IMR-90 (cell line): Measurements from ENCODE around the gene TNS2. TPM values are rescaled to one million over a fixed set of nuclear protein-coding genes. Genes with fewer than 3 reads are reported as not detected.

Experiments
- ATAC-seq: fragments of 200-7000 bp; cut with Tn5 transposase; 2 replicates; pipeline ENCODE4 v1.9.1; 2020; ENCODE audit warnings: low read depth, mild to moderate bottlenecking, moderate library complexity
- BruUV-seq: library from RNA; stranded (reverse); fragments of 400-500 nt; replicated peaks from 2 replicates; lab custom pipeline; 2021; lab: Mats Ljungman, UMichigan
- CTCF ChIA-PET: fragments of 300-600 bp; formaldehyde crosslinking; extraction: SDS; loops from one replicate; lab custom pipeline; 2021; ENCODE audit warnings: antibody characterized with exemption; lab: Yijun Ruan, JAX
- POLR2A ChIA-PET: fragments of 300-600 bp; sonication (Branson Sonifier 250); formaldehyde crosslinking; loops from one replicate; lab custom pipeline; 2022; ENCODE audit warnings: antibody characterized with exemption; ENCODE audit not compliant: unreplicated experiment; lab: Charles Lee
- DNase-seq: peaks from one replicate; pipeline ENCODE4 v3.0.0; 2013
- H2AFZ ChIP-seq: replicated peaks from 2 replicates; pipeline ENCODE3; 2013; ENCODE audit warnings: low read length, mild to moderate bottlenecking; ENCODE audit not compliant: poor library complexity
- H2AK5ac ChIP-seq: 2 replicates; pipeline ENCODE4 v1.6.1; 2013; ENCODE audit warnings: low read depth, low read length, inconsistent platforms
- H2AK9ac ChIP-seq: replicated peaks from 2 replicates; pipeline ENCODE3; 2013; ENCODE audit warnings: mild to moderate bottlenecking, low read depth, low read length, moderate library complexity; ENCODE audit not compliant: poor library complexity
- H2BK120ac ChIP-seq: 2 replicates; pipeline ENCODE4 v1.6.1; 2013; ENCODE audit warnings: low read depth, low read length, inconsistent platforms
- H2BK15ac ChIP-seq: 3 replicates; pipeline ENCODE4 v1.6.1; 2013; ENCODE audit warnings: low read depth, low read length, inconsistent platforms
- H2BK20ac ChIP-seq: 2 replicates; pipeline ENCODE4 v1.6.1; 2013; ENCODE audit warnings: low read depth, mild to moderate bottlenecking, inconsistent platforms, low read length, moderate library complexity
- H2BK5ac ChIP-seq: 2 replicates; pipeline ENCODE4 v1.6.1; 2013; ENCODE audit warnings: mild to moderate bottlenecking, low read depth, low read length, inconsistent platforms; ENCODE audit not compliant: poor library complexity, severe bottlenecking
- H3K14ac ChIP-seq: replicated peaks from 2 replicates; pipeline ENCODE4 v1.6.1; 2013; ENCODE audit warnings: low read depth, low read length, inconsistent platforms
- H3K18ac ChIP-seq: 2 replicates; pipeline ENCODE4 v1.6.1; 2013; ENCODE audit warnings: low read depth, low read length, control low read depth
- H3K23ac ChIP-seq: 2 replicates; pipeline ENCODE4 v1.6.1; 2013; ENCODE audit warnings: low read depth, low read length, inconsistent platforms
- H3K27ac ChIP-seq: 2 replicates; pipeline ENCODE4 v1.5.1; 2013; ENCODE audit warnings: mild to moderate bottlenecking, control low read depth, low read length; ENCODE audit not compliant: insufficient read depth
- H3K27me3 ChIP-seq: 2 replicates; pipeline ENCODE4 v1.6.1; 2013; ENCODE audit warnings: low read length; ENCODE audit not compliant: control insufficient read depth, insufficient read depth
- H3K36me3 ChIP-seq: 2 replicates; pipeline ENCODE4 v1.6.1; 2013; ENCODE audit warnings: low read length, mixed read lengths; ENCODE audit not compliant: control insufficient read depth, insufficient read depth
- H3K4ac ChIP-seq: 2 replicates; pipeline ENCODE4 v1.6.1; 2013; ENCODE audit warnings: low read depth, low read length, inconsistent platforms
- H3K4me1 ChIP-seq: 2 replicates; pipeline ENCODE4 v1.6.1; 2013; ENCODE audit warnings: low read length, mixed read lengths; ENCODE audit not compliant: control insufficient read depth, insufficient read depth
- H3K4me2 ChIP-seq: 2 replicates; pipeline ENCODE4 v1.6.1; 2013; ENCODE audit warnings: low read depth, mild to moderate bottlenecking, control low read depth, low read length, moderate library complexity
- H3K4me3 ChIP-seq: 2 replicates; pipeline ENCODE4 v1.5.1; 2013; ENCODE audit warnings: low read depth, mild to moderate bottlenecking, control low read depth, low read length, moderate library complexity; ENCODE audit not compliant: insufficient read depth
- H3K56ac ChIP-seq: 2 replicates; pipeline ENCODE4 v1.6.1; 2013; ENCODE audit warnings: low read length, inconsistent platforms; ENCODE audit not compliant: insufficient read depth; ENCODE audit errors: extremely low read depth
- H3K79me1 ChIP-seq, 2 experiments: 2 replicates each; pipeline ENCODE4 v1.6.1; 2013; ENCODE audit warnings: low read length in 2 of 2, inconsistent platforms in 1 of 2, low read depth in 1 of 2
- H3K9ac ChIP-seq: 2 replicates; pipeline ENCODE4 v1.6.1; 2013; ENCODE audit warnings: low read depth, low read length, control low read depth
- H3K9me1 ChIP-seq: 2 replicates; pipeline ENCODE4 v1.6.1; 2013; ENCODE audit warnings: low read length, inconsistent platforms; ENCODE audit not compliant: insufficient read depth
- H3K9me3 ChIP-seq: 2 replicates; pipeline ENCODE4 v1.6.1; 2013; ENCODE audit warnings: low read length; ENCODE audit not compliant: control insufficient read depth, insufficient read depth
- H4K20me1 ChIP-seq: 2 replicates; pipeline ENCODE4 v1.6.1; 2013; ENCODE audit warnings: low read length, inconsistent platforms; ENCODE audit not compliant: insufficient read depth
- H4K5ac ChIP-seq: 2 replicates; pipeline ENCODE4 v1.6.1; 2013; ENCODE audit warnings: mild to moderate bottlenecking, low read depth, low read length, control low read depth
- H4K8ac ChIP-seq, 2 experiments: 2 replicates each; pipeline ENCODE4 v1.6.1; 2013; ENCODE audit warnings: low read depth in 2 of 2, low read length in 2 of 2, control low read depth in 1 of 2, inconsistent platforms in 1 of 2
- H4K91ac ChIP-seq: 2 replicates; pipeline ENCODE4 v1.6.1; 2013; ENCODE audit warnings: low read depth, low read length, inconsistent platforms; ENCODE audit not compliant: insufficient read depth
- BHLHE40 ChIP-seq: fragments of 150-350 bp; IDR thresholded peaks from 2 replicates; pipeline ENCODE4 v1.6.1; 2016; ENCODE audit warnings: mild to moderate bottlenecking, low read depth, low read length
- CHD1 ChIP-seq: IDR thresholded peaks from 2 replicates; pipeline ENCODE4 v1.6.1; 2012; ENCODE audit warnings: low read depth, low read length, improper control_type of control experiment
- CTCF ChIP-seq: conservative IDR thresholded peaks from 2 replicates; pipeline ENCODE4 v1.5.1; 2012; ENCODE audit warnings: mild to moderate bottlenecking, low read depth, low read length, improper control_type of control experiment
- ELK1 ChIP-seq: fragments of 150-350 bp; IDR thresholded peaks from 2 replicates; pipeline ENCODE4 v1.6.1; 2016; ENCODE audit warnings: low read depth, mild to moderate bottlenecking, low read length, moderate library complexity, borderline replicate concordance
- FOS ChIP-seq: fragments of 150-350 bp; IDR thresholded peaks from 2 replicates; pipeline ENCODE4 v1.6.1; 2016; ENCODE audit warnings: low read depth, low read length
- MAZ ChIP-seq: IDR thresholded peaks from 2 replicates; pipeline ENCODE4 v1.6.1; 2012; ENCODE audit warnings: low read depth, mild to moderate bottlenecking, low read length, improper control_type of control experiment, moderate library complexity, borderline replicate concordance
- MXI1 ChIP-seq: IDR thresholded peaks from 2 replicates; pipeline ENCODE4 v1.6.1; 2012; ENCODE audit warnings: low read depth, mild to moderate bottlenecking, low read length, moderate library complexity, borderline replicate concordance
- NFE2L2 ChIP-seq: fragments of 150-350 bp; IDR thresholded peaks from 2 replicates; pipeline ENCODE4 v1.6.1; 2016; ENCODE audit warnings: low read depth, mild to moderate bottlenecking, low read length
- POLR2A ChIP-seq: IDR thresholded peaks from 2 replicates; pipeline ENCODE4 v1.6.1; 2012; ENCODE audit warnings: mild to moderate bottlenecking, low read depth, low read length
- RAD21 ChIP-seq: IDR thresholded peaks from 2 replicates; pipeline ENCODE4 v1.6.1; 2012; ENCODE audit warnings: low read length, improper control_type of control experiment
- RCOR1 ChIP-seq: IDR thresholded peaks from 2 replicates; pipeline ENCODE4 v1.6.1; 2012; ENCODE audit warnings: mild to moderate bottlenecking, low read length, improper control_type of control experiment; ENCODE audit not compliant: insufficient replicate concordance
- RFX5 ChIP-seq: IDR thresholded peaks from 2 replicates; pipeline ENCODE4 v1.8.0; 2012; ENCODE audit warnings: low read depth, mild to moderate bottlenecking, low read length, moderate library complexity
- USF2 ChIP-seq: fragments of 150-350 bp; IDR thresholded peaks from 2 replicates; pipeline ENCODE4 v1.6.1; 2017; ENCODE audit warnings: mild to moderate bottlenecking, antibody characterized with exemption, low read length, low read depth
- WGBS, 2 experiments: methylation state at CpG; one replicate each; pipeline versions ENCODE4 v1.1.5 to v1.1.7; 2013; ENCODE audit warnings: missing lambda C conversion rate in 2 of 2; ENCODE audit not compliant: insufficient read length in 1 of 2; ENCODE audit errors: extremely low coverage in 2 of 2; 5-methylcytosine and 5-hydroxymethylcytosine counted together
- dilution Hi-C: fragments of 300-500 bp; cut with HindIII; formaldehyde crosslinking; loops from one replicate; pipeline ENCODE4 v1.14.3; 2018; ENCODE audit warnings: low sequenced_read_pairs; ENCODE audit not compliant: unreplicated experiment
- in situ Hi-C: fragments of 300-500 bp; cut with MboI; formaldehyde crosslinking; loops from 3 replicates; pipeline ENCODE4 v1.14.3; 2019; ENCODE audit warnings: low sequenced_read_pairs, inconsistent platforms, mixed read lengths
- intact Hi-C: fragments of 100-400 bp; cut with micrococcal nuclease; formaldehyde crosslinking; loops from 2 replicates; pipeline ENCODE4 v1.10.0; 2022
- polyA plus RNA-seq, 3 experiments: library from polyadenylated mRNA; depleted of rRNA; stranded (reverse); fragments of >200 nt; gene quantifications; 2 replicates each; pipeline ENCODE4 v1.2.3, GENCODE V29; 2012; ENCODE audit warnings: low replicate concordance in 1 of 3
- total RNA-seq: library from RNA; depleted of rRNA; stranded (reverse); fragments of >200 nt; gene quantifications from 2 replicates; pipeline ENCODE4 v1.2.3, GENCODE V29; 2012

The TNS2 gene
- total and polyA plus RNA-seq, 2 of the 4 experiments (the other 2 are of a cell fraction) = 10.4 to 67.2 TPM

- TF ChIP-seq FOS (no peak), RFX5 (no peak), BHLHE40 (no peak), MAZ (no peak)
Observed at GRCh38 chr12:53045696-53046045, 4.2 kb upstream of the TNS2 start (continued).

- DNase-seq = peak; percentile 86
- Histone ChIP-seq H3K14ac (peak overlapping the region; percentile 100), H3K27me3 (no peaks in the 10 kb centered on the region), H3K18ac (peak overlapping the region; percentile 76), H4K91ac (peak overlapping the region; percentile 96), H3K9me3 (no peaks in the 10 kb centered on the region), H3K4me1 (peaks cover 34% of the 10 kb centered on the region), H2AK5ac (peak overlapping the region; percentile 98), H2BK20ac (peak overlapping the region; percentile 78; the same call in 1 of the 2 replicates), H3K56ac (peak overlapping the region; percentile 95), H3K9ac (peak overlapping the region; percentile 97), H4K8ac (peak overlapping the region; percentile 87 to 91), H3K4me3 (peak overlapping the region; percentile 64), H3K23ac (peak overlapping the region; percentile 100), H2AK9ac (peak overlapping the region; percentile 96), H2BK120ac (peak overlapping the region; percentile 88), H3K4me2 (peak overlapping the region; percentile 97), H3K27ac (peak overlapping the region; percentile 97), H4K5ac (peak overlapping the region; percentile 58), H3K4ac (peak overlapping the region; percentile 100), H2BK15ac (peak overlapping the region; percentile 91; the same call in 1 of the 3 replicates), H3K79me1 (peaks cover 15 to 71% of the 10 kb centered on the region in 2 experiments; a peak in 3 of 4 replicates), H2BK5ac (peak overlapping the region; percentile 99), H4K20me1 (peaks cover 15% of the 10 kb centered on the region), H3K9me1 (peaks cover 21% of the 10 kb centered on the region), H3K36me3 (peaks cover 6% of the 10 kb centered on the region), H2AFZ (peak overlapping the region; percentile 90)
- ChIA-PET CTCF (interaction anchor here (1.9 kb wide), 1 partner anchor 19 kb away, joined by 5 read pairs; no protein-coding TSS in a partner anchor), POLR2A (interaction anchor here (1.0 to 2.1 kb wide), 2 partner anchors 32 to 50 kb away, joined by 3 to 7 read pairs; partner anchors contain the start of gene SPRYD3)
- ATAC-seq = peak; percentile 44
- no TSS peak for BruUV-seq
- dilution Hi-C loops (no loop called here), intact Hi-C loops (no loop called here), in situ Hi-C loops (no loop called here)
- 5% methylated on average over 4 of the region's 44 CpGs; no CpG with 5 or more reads in 1 of the 2 experiments for WGBS, 2 experiments
- TF ChIP-seq MXI1 (no peak), RCOR1 (no peak), USF2 (no peak), ELK1 (no peak), RAD21 (no peak), POLR2A (peak; percentile 87), CTCF (no peak), NFE2L2 (no peak), RFX5 (no peak), CHD1 (no peak)
Observed at GRCh38 chr12:53046655-53047220, 3.1 kb upstream of the TNS2 start.
